ENCODE data around the gene SCARB1. TPM values are rescaled to one million over a fixed set of nuclear protein-coding genes. Genes with fewer than 3 reads are reported as not detected.
A peak's percentile ranks its signal among the peaks of the same experiment; 100 is the strongest.

SCARB1 gene
- total and polyA plus RNA-seq, 2 of the 13 experiments (the other 11 are each of a cell fraction or from before 2014, with no cell fraction given), result 63.4 to 160 TPM

DNA sequence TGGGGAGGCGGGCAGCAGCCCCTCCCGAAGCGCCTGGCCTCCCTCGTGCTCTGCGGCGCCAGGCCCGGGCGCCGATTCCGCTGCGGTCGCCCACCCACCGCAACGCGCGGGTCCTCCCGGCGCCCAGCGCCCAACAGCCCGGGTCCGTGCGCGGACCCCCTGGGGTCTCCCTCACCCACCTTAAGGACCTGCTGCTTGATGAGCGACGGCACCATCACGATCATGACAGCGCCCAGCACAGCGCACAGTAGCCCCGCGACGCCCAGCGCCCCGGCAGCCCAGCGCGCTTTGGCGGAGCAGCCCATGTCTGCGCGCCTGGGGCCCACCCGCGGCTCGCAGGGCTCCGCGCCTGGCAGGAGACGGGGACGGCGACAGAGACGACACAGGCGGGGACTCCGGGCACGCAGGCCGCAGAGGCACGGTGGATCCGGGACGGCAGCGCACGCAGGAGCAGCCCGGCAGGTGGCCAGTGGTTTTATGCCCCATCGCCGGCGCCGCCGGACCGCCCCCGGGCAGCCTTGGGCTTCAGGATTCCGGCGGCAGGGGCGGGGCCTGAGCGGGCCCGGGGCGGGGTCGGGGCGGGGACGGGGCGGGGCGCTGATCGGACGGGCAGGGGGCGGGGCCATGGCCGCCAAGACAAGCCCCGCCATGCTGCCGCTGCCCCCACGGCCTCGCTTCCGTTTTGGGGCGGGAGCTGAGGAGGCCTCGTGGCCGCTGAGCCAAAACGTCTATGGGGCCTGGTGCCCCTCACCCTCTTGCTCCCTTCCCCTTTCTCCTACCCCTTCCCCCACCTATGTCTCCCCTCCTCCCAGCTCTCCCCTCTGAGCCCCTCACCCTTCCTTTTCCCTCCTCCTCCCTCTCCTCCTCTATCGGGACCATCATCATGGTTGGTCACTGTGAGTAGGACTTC is at the start of gene SCARB1 (continued):
- TF ChIP-seq, protein P1, sequence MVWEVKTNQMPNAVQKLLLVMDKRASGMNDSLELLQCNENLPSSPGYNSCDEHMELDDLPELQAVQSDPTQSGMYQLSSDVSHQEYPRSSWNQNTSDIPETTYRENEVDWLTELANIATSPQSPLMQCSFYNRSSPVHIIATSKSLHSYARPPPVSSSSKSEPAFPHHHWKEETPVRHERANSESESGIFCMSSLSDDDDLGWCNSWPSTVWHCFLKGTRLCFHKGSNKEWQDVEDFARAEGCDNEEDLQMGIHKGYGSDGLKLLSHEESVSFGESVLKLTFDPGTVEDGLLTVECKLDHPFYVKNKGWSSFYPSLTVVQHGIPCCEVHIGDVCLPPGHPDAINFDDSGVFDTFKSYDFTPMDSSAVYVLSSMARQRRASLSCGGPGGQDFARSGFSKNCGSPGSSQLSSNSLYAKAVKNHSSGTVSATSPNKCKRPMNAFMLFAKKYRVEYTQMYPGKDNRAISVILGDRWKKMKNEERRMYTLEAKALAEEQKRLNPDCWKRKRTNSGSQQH (CRISPR knock-in tag; IDR thresholded peaks at IDR 0.05; ENCODE audit: low read depth), result peak; percentile 67; the same call in 1 of the 2 replicates
- peak; percentile 52; the same call in 1 of the 2 replicates for TF ChIP-seq ZNF451 (CRISPR knock-in tag; IDR thresholded peaks at IDR 0.05)
- TF ChIP-seq KLF6 (CRISPR knock-in tag; IDR thresholded peaks at IDR 0.05), result peak; percentile 80; the same call in 1 of the 2 replicates
- TF ChIP-seq REL (CRISPR knock-in tag; conservative IDR thresholded peaks at IDR 0.05), result peak; percentile 79; the same call in 1 of the 2 replicates
- TF ChIP-seq, protein P2, sequence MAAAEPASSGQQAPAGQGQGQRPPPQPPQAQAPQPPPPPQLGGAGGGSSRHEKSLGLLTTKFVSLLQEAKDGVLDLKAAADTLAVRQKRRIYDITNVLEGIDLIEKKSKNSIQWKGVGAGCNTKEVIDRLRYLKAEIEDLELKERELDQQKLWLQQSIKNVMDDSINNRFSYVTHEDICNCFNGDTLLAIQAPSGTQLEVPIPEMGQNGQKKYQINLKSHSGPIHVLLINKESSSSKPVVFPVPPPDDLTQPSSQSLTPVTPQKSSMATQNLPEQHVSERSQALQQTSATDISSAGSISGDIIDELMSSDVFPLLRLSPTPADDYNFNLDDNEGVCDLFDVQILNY (CRISPR knock-in tag; conservative IDR thresholded peaks at IDR 0.05), result no peak
- TF ChIP-seq SMC3 (IDR thresholded peaks at IDR 0.05; ENCODE audit: low read length), result no peak
- TF ChIP-seq CHCHD3 (CRISPR knock-in tag; IDR thresholded peaks at IDR 0.05), result no peak
- peak; percentile 4; the same call in 1 of the 2 replicates for TF ChIP-seq ONECUT2 (CRISPR knock-in tag; IDR thresholded peaks at IDR 0.05)
- TF ChIP-seq ZIK1 (CRISPR knock-in tag; IDR thresholded peaks at IDR 0.05; ENCODE audit: borderline replicate concordance, low read depth), result no peak
- TF ChIP-seq RBM39 (IDR thresholded peaks at IDR 0.05; ENCODE audit: low read depth, low read length, poor library complexity, severe bottlenecking), result no peak
- TF ChIP-seq, protein P3, sequence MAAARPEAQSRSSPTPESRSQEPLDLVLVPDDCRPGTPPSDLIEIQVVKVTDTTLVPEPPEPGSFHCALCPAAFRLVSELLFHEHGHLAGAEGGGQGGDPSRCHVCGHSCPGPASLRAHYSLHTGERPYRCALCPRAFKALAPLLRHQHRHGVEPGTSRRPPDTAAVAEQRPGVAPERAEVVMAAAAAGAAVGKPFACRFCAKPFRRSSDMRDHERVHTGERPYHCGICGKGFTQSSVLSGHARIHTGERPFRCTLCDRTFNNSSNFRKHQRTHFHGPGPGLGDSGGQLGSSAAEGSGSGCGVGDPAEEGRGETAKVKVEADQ (CRISPR knock-in tag; IDR thresholded peaks at IDR 0.05; ENCODE audit: borderline replicate concordance), result no peak
- TF ChIP-seq RBM22 (optimal IDR thresholded peaks at IDR 0.05; ENCODE audit: low read length), result no peak
- TF ChIP-seq, protein P4, sequence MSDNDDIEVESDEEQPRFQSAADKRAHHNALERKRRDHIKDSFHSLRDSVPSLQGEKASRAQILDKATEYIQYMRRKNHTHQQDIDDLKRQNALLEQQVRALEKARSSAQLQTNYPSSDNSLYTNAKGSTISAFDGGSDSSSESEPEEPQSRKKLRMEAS (IDR thresholded peaks at IDR 0.05), result peak; percentile 90
- peak; percentile 11 for TF ChIP-seq SRSF1 (optimal IDR thresholded peaks at IDR 0.05; ENCODE audit: low read depth, low read length)
- TF ChIP-seq ZNF143 (CRISPR knock-in tag; IDR thresholded peaks at IDR 0.05), result no peak
- TF ChIP-seq ZNF180 (CRISPR knock-in tag; IDR thresholded peaks at IDR 0.05; ENCODE audit: borderline replicate concordance, low read depth), result no peak
- TF ChIP-seq MBD4 (IDR thresholded peaks at IDR 0.05; ENCODE audit: borderline replicate concordance, low read length), result no peak
- TF ChIP-seq ZNF558 (CRISPR knock-in tag; IDR thresholded peaks at IDR 0.05; ENCODE audit: borderline replicate concordance), result no peak
- TF ChIP-seq ZFYVE20 (CRISPR knock-in tag; IDR thresholded peaks at IDR 0.05; ENCODE audit: borderline replicate concordance, low read depth), result no peak
- TF ChIP-seq, protein P5, sequence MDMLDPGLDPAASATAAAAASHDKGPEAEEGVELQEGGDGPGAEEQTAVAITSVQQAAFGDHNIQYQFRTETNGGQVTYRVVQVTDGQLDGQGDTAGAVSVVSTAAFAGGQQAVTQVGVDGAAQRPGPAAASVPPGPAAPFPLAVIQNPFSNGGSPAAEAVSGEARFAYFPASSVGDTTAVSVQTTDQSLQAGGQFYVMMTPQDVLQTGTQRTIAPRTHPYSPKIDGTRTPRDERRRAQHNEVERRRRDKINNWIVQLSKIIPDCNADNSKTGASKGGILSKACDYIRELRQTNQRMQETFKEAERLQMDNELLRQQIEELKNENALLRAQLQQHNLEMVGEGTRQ (IDR thresholded peaks at IDR 0.05; ENCODE audit: low read depth, low read length), result no peak
- TF ChIP-seq, protein P5 (CRISPR knock-in tag; IDR thresholded peaks at IDR 0.05; ENCODE audit: borderline replicate concordance), result no peak
- no peak for TF ChIP-seq ZNF569 (CRISPR knock-in tag; IDR thresholded peaks at IDR 0.05; ENCODE audit: borderline replicate concordance)
- no peak for TF ChIP-seq ZNF256 (CRISPR knock-in tag; conservative IDR thresholded peaks at IDR 0.05)
- peak; percentile 63; the same call in 1 of the 2 replicates for TF ChIP-seq ZNF564 (CRISPR knock-in tag; IDR thresholded peaks at IDR 0.05)
